Progenitor cell of endocrine pancreas (in vitro differentiated cells): Measurements from ENCODE around the gene ZNF775. TPM values are rescaled to one million over a fixed set of nuclear protein-coding genes. Genes with fewer than 3 reads are reported as not detected.

Experiments
- DNase-seq: peaks from one replicate; pipeline ENCODE4 v3.0.0; 2021; ENCODE audit warnings: low spot score; ENCODE audit not compliant: unreplicated experiment
- H3K27ac Mint-ChIP-seq: 2 replicates; pipeline ENCODE4 v1.8.0; 2021; ENCODE audit warnings: mild to moderate bottlenecking, moderate library complexity, mixed read lengths
- H3K27me3 Mint-ChIP-seq: 2 replicates; pipeline ENCODE4 v1.8.0; 2021; ENCODE audit warnings: mixed read lengths
- H3K36me3 Mint-ChIP-seq: 2 replicates; pipeline ENCODE4 v1.8.0; 2022; ENCODE audit warnings: mixed read lengths; ENCODE audit not compliant: insufficient read depth
- H3K4me1 Mint-ChIP-seq: 2 replicates; pipeline ENCODE4 v1.8.0; 2021; ENCODE audit warnings: low read depth, mixed read lengths
- H3K4me3 Mint-ChIP-seq: 2 replicates; pipeline ENCODE4 v1.8.0; 2021; ENCODE audit warnings: low read depth, mild to moderate bottlenecking, moderate library complexity, mixed read lengths
- H3K9me3 Mint-ChIP-seq: 2 replicates; pipeline ENCODE4 v1.8.0; 2021; ENCODE audit warnings: low read depth, mixed read lengths
- CTCF ChIP-seq: fragments of 200-600 bp; sonication (generic); IDR thresholded peaks from one replicate; pipeline ENCODE4 v1.5.0; 2021; ENCODE audit warnings: antibody characterized with exemption, mild to moderate bottlenecking; ENCODE audit not compliant: unreplicated experiment
- total RNA-seq: library from RNA; stranded (reverse); gene quantifications from 2 replicates; pipeline ENCODE4 v1.2.1, GENCODE V29; 2021

The ZNF775 gene
- total RNA-seq, 1 donor from 2014 or later: 10.8 TPM

GRCh38 chr7:150435047-150435389 lies 55.9 kb downstream of the ZNF775 start:
- H3K36me3 Mint-ChIP-seq: no peaks in the 10 kb centered on the region
- TF ChIP-seq CTCF: no peak
- H3K27me3 Mint-ChIP-seq: peaks cover 28% of the 10 kb centered on the region
- H3K27ac Mint-ChIP-seq: no peak overlapping the region
- DNase-seq: no peak
- no peak overlapping the region for H3K4me3 Mint-ChIP-seq
- H3K4me1 Mint-ChIP-seq: no peaks in the 10 kb centered on the region
- no peaks in the 10 kb centered on the region for H3K9me3 Mint-ChIP-seq

- Mint-ChIP-seq H3K4me1 (no peaks in the 10 kb centered on the region), H3K36me3 (no peaks in the 10 kb centered on the region), H3K27me3 (peaks cover 28% of the 10 kb centered on the region), H3K4me3 (no peak overlapping the region), H3K9me3 (no peaks in the 10 kb centered on the region), H3K27ac (peak overlapping the region; percentile 51)
- TF ChIP-seq CTCF: no peak
- no peak for DNase-seq
These were observed 56.4 kb downstream of the ZNF775 start for GRCh38 chr7:150435390-150436073.

GRCh38 chr7:150439967-150440366 lies 60.8 kb downstream of the ZNF775 start:
- no peaks in the 10 kb centered on the region for H3K4me1 Mint-ChIP-seq
- no peak overlapping the region for H3K27ac Mint-ChIP-seq
- H3K27me3 Mint-ChIP-seq: peaks cover 19% of the 10 kb centered on the region
- H3K9me3 Mint-ChIP-seq: peaks cover 10% of the 10 kb centered on the region
- no peak for DNase-seq
- no peaks in the 10 kb centered on the region for H3K36me3 Mint-ChIP-seq
- H3K4me3 Mint-ChIP-seq: no peak overlapping the region
- no peak for TF ChIP-seq CTCF

GRCh38 chr7:150441524-150441923 lies 62.4 kb downstream of the ZNF775 start:
- Mint-ChIP-seq H3K4me1 (peaks cover under 1% of the 10 kb centered on the region), H3K9me3 (peaks cover 10% of the 10 kb centered on the region), H3K27ac (no peak overlapping the region), H3K27me3 (peaks cover 20% of the 10 kb centered on the region), H3K36me3 (no peaks in the 10 kb centered on the region), H3K4me3 (no peak overlapping the region)
- DNase-seq: no peak
- no peak for TF ChIP-seq CTCF

GRCh38 chr7:150442811-150443210 lies 63.7 kb downstream of the ZNF775 start:
- peaks cover 10% of the 10 kb centered on the region for H3K9me3 Mint-ChIP-seq
- peaks cover 2% of the 10 kb centered on the region for H3K4me1 Mint-ChIP-seq
- no peak for DNase-seq
- peaks cover 21% of the 10 kb centered on the region for H3K27me3 Mint-ChIP-seq
- no peak for TF ChIP-seq CTCF
- H3K36me3 Mint-ChIP-seq: no peaks in the 10 kb centered on the region
- H3K4me3 Mint-ChIP-seq: no peak overlapping the region
- H3K27ac Mint-ChIP-seq: no peak overlapping the region
